ENCODE data around the gene AR. TPM values are rescaled to one million over a fixed set of nuclear protein-coding genes. Genes with fewer than 3 reads are reported as not detected.

AR gene
- total and polyA plus RNA-seq, 8 donors: 0.34 to 2.9 (median 1.1) TPM

- no peak for ATAC-seq
These were observed 5.4 kb upstream of the AR start for GRCh38 chrX:67538383-67538782.

GRCh38 chrX:67544281-67545035 lies 637 bp downstream of the AR start:
- Histone ChIP-seq H3K4me1 (no peaks in the 10 kb centered on the region), H3K27me3 (peaks cover 0 to 27% (median 3%) of the 10 kb centered on the region in 4 donors), H3K4me3 (peak overlapping the region in 2 of 4 donors; percentile 30 to 37), H3K9me3 (no peaks in the 10 kb centered on the region), H3K27ac (peak overlapping the region in 1 of 4 donors; percentile 47), H3K36me3 (no peaks in the 10 kb centered on the region)
- DNase-seq (peak in 3 of 6 donors; percentile 17 to 57 (median 50)), FAIRE-seq (no peak), ATAC-seq (peak; percentile 31 to 53 (median 44))
- no peak for TF ChIP-seq CTCF (IDR thresholded peaks at IDR 0.05)
- 1 to 24% methylated on average over 26 to 29 of the region's 30 CpGs for WGBS, 2 donors
- intact Hi-C loops (cut with DNase I): no loop called here

More at GRCh38 chrX:67538383-67538782, 5.4 kb upstream of the AR start:
- intact Hi-C loops (cut with DNase I): no loop called here
- no peaks in the 10 kb centered on the region for H3K4me1 ChIP-seq
- FAIRE-seq: no peak
- no peaks in the 10 kb centered on the region for H3K9me3 ChIP-seq
- no peaks in the 10 kb centered on the region for H3K36me3 ChIP-seq
- no peak overlapping the region for H3K4me3 ChIP-seq
- no peak for DNase-seq
- H3K27me3 ChIP-seq: peaks cover 0 to 21% (median 0%) of the 10 kb centered on the region in 4 donors
- no peak for TF ChIP-seq CTCF (IDR thresholded peaks at IDR 0.05)
- H3K27ac ChIP-seq: no peak overlapping the region

GRCh38 chrX:67545036-67545821 lies 1.4 kb downstream of the AR start:
- DNase-seq: peak in 3 of 6 donors; percentile 24 to 62 (median 57)
- no peaks in the 10 kb centered on the region for H3K4me1 ChIP-seq
- H3K27me3 ChIP-seq: peaks cover 0 to 30% (median 3%) of the 10 kb centered on the region in 4 donors
- FAIRE-seq: no peak
- peak in 3 of 4 donors; percentile 13 to 27 (median 26) for ATAC-seq
- no peak for TF ChIP-seq CTCF (IDR thresholded peaks at IDR 0.05)
- H3K36me3 ChIP-seq: no peaks in the 10 kb centered on the region
- WGBS, 2 donors: 2 to 38% methylated on average over 35 of the region's 35 CpGs
- no peak overlapping the region for H3K27ac ChIP-seq
- H3K4me3 ChIP-seq: peak overlapping the region in 2 of 4 donors; percentile 32 to 37
- intact Hi-C loops (cut with DNase I): no loop called here
- H3K9me3 ChIP-seq: no peaks in the 10 kb centered on the region

GRCh38 chrX:67545893-67546495 lies 2.2 kb downstream of the AR start:
- H3K27ac ChIP-seq: no peak overlapping the region
- no peaks in the 10 kb centered on the region for H3K9me3 ChIP-seq
- FAIRE-seq (no peak), DNase-seq (peak in 4 of 6 donors; percentile 12 to 67 (median 41)), ATAC-seq (peak in 3 of 4 donors; percentile 57 to 62 (median 61))
- intact Hi-C loops (cut with DNase I): no loop called here
- H3K36me3 ChIP-seq: no peaks in the 10 kb centered on the region
- peaks cover 0 to 25% (median 3%) of the 10 kb centered on the region in 4 donors for H3K27me3 ChIP-seq
- no peaks in the 10 kb centered on the region for H3K4me1 ChIP-seq
- 2 to 32% methylated on average over 41 of the region's 41 CpGs for WGBS, 2 donors
- TF ChIP-seq CTCF (IDR thresholded peaks at IDR 0.05): no peak
- peak overlapping the region in 3 of 4 donors; percentile 15 to 37 (median 32) for H3K4me3 ChIP-seq
